Mesendoderm (in vitro differentiated cells): ENCODE data around the gene BCL2.

Source experiments
- DNase-seq: peaks from one replicate; pipeline ENCODE4 v3.0.0; 2013
- H2AK5ac ChIP-seq: 2 replicates; pipeline ENCODE4 v1.6.1; 2013; ENCODE audit warnings: low read length, inconsistent platforms
- H2BK120ac ChIP-seq: 2 replicates; pipeline ENCODE4 v1.6.1; 2013; ENCODE audit warnings: low read depth, mild to moderate bottlenecking, low read length, moderate library complexity, mixed read lengths
- H2BK15ac ChIP-seq: replicated peaks from 2 replicates; pipeline ENCODE4 v1.6.1; 2013; ENCODE audit warnings: low read depth, mild to moderate bottlenecking, moderate library complexity
- H2BK5ac ChIP-seq: 2 replicates; pipeline ENCODE4 v1.6.1; 2013; ENCODE audit warnings: low read length, inconsistent platforms
- H3K18ac ChIP-seq: 2 replicates; pipeline ENCODE4 v1.6.1; 2013; ENCODE audit warnings: mild to moderate bottlenecking, low read length, mixed read lengths
- H3K23ac ChIP-seq: one replicate; pipeline ENCODE4 v1.6.1; 2013; ENCODE audit warnings: low read length
- H3K27ac ChIP-seq: 2 replicates; pipeline ENCODE4 v1.5.1; 2013; ENCODE audit warnings: low read depth, mild to moderate bottlenecking, inconsistent platforms, low read length, moderate library complexity
- H3K27me3 ChIP-seq: 2 replicates; pipeline ENCODE4 v1.6.1; 2013; ENCODE audit warnings: low read length, control low read depth, mild to moderate bottlenecking, inconsistent platforms; ENCODE audit not compliant: insufficient read depth, poor library complexity
- H3K36me3 ChIP-seq: 2 replicates; pipeline ENCODE4 v1.6.1; 2013; ENCODE audit warnings: low read length, inconsistent platforms; ENCODE audit not compliant: control insufficient read depth, insufficient read depth
- H3K4ac ChIP-seq: one replicate; pipeline ENCODE4 v1.6.1; 2013; ENCODE audit warnings: low read depth, mild to moderate bottlenecking, low read length, moderate library complexity
- H3K4me1 ChIP-seq: 2 replicates; pipeline ENCODE4 v1.6.1; 2013; ENCODE audit warnings: low read depth, low read length, inconsistent platforms; ENCODE audit not compliant: control insufficient read depth
- H3K4me2 ChIP-seq: 2 replicates; pipeline ENCODE4 v1.6.1; 2013; ENCODE audit warnings: low read length
- H3K4me3 ChIP-seq: 2 replicates; pipeline ENCODE4 v1.5.1; 2013; ENCODE audit warnings: mild to moderate bottlenecking, low read length
- H3K56ac ChIP-seq: one replicate; pipeline ENCODE4 v1.6.1; 2013; ENCODE audit warnings: low read length
- H3K79me1 ChIP-seq: 2 replicates; pipeline ENCODE4 v1.6.1; 2013; ENCODE audit warnings: low read length, inconsistent platforms
- H3K79me2 ChIP-seq: 2 replicates; pipeline ENCODE4 v1.6.1; 2013; ENCODE audit warnings: mild to moderate bottlenecking, low read length; ENCODE audit not compliant: control insufficient read depth, insufficient read depth
- H3K9ac ChIP-seq: 2 replicates; pipeline ENCODE4 v1.6.1; 2013; ENCODE audit warnings: low read length, inconsistent platforms
- H4K5ac ChIP-seq: one replicate; pipeline ENCODE4 v1.6.1; 2013; ENCODE audit warnings: low read length
- H4K8ac ChIP-seq: one replicate; pipeline ENCODE4 v1.6.1; 2013; ENCODE audit warnings: low read depth, mild to moderate bottlenecking, control low read depth, low read length, moderate library complexity
- WGBS: extraction: QIAGEN DNeasy Blood & Tissue Kit; methylation state at CpG from one replicate; pipeline ENCODE4 v1.1.7; 2013; ENCODE audit warnings: low lambda C conversion rate, missing lambda C conversion rate; ENCODE audit not compliant: insufficient coverage; ENCODE audit errors: extremely low coverage; 5-methylcytosine and 5-hydroxymethylcytosine counted together

Gene BCL2

GRCh38 chr18:63224630-63225029 lies 94.9 kb downstream of the BCL2 start:
- Histone ChIP-seq H3K27me3 (no peaks in the 10 kb centered on the region), H3K79me2 (no peaks in the 10 kb centered on the region), H3K23ac (no peak overlapping the region), H2BK120ac (no peak overlapping the region), H3K56ac (no peak overlapping the region), H3K4me3 (no peak overlapping the region), H2AK5ac (no peak overlapping the region), H4K5ac (no peak overlapping the region), H2BK15ac (no peak overlapping the region), H3K4me2 (no peak overlapping the region), H3K27ac (no peak overlapping the region), H3K36me3 (no peaks in the 10 kb centered on the region), H3K4ac (no peak overlapping the region), H3K4me1 (no peaks in the 10 kb centered on the region), H3K79me1 (no peaks in the 10 kb centered on the region), H3K18ac (no peak overlapping the region), H4K8ac (no peak overlapping the region), H3K9ac (no peak overlapping the region), H2BK5ac (no peak overlapping the region)
- no CpG with 5 or more reads among the region's 2 CpGs for WGBS
- no peak for DNase-seq

GRCh38 chr18:63223837-63224236 lies 95.7 kb downstream of the BCL2 start:
- Histone ChIP-seq H3K4me1 (no peaks in the 10 kb centered on the region), H2AK5ac (no peak overlapping the region), H3K36me3 (no peaks in the 10 kb centered on the region), H4K5ac (no peak overlapping the region), H3K27ac (no peak overlapping the region), H3K79me1 (no peaks in the 10 kb centered on the region), H3K23ac (no peak overlapping the region), H3K9ac (no peak overlapping the region), H3K4ac (no peak overlapping the region), H3K18ac (no peak overlapping the region), H3K27me3 (no peaks in the 10 kb centered on the region), H2BK15ac (no peak overlapping the region), H3K56ac (no peak overlapping the region), H3K4me3 (no peak overlapping the region), H2BK120ac (no peak overlapping the region), H4K8ac (no peak overlapping the region), H2BK5ac (no peak overlapping the region), H3K79me2 (no peaks in the 10 kb centered on the region), H3K4me2 (no peak overlapping the region)
- 100% methylated on average over 1 of the region's 2 CpGs for WGBS
- DNase-seq: no peak

- DNase-seq: no peak
- Histone ChIP-seq H3K56ac (no peak overlapping the region), H3K4me2 (no peak overlapping the region), H2AK5ac (no peak overlapping the region), H2BK120ac (no peak overlapping the region), H4K5ac (no peak overlapping the region), H2BK15ac (no peak overlapping the region), H3K79me2 (no peaks in the 10 kb centered on the region), H3K36me3 (no peaks in the 10 kb centered on the region), H2BK5ac (no peak overlapping the region), H3K9ac (no peak overlapping the region), H3K4me3 (no peak overlapping the region), H3K27ac (no peak overlapping the region), H3K27me3 (no peaks in the 10 kb centered on the region), H3K18ac (no peak overlapping the region), H3K79me1 (no peaks in the 10 kb centered on the region), H3K4me1 (no peaks in the 10 kb centered on the region), H3K23ac (no peak overlapping the region), H4K8ac (no peak overlapping the region), H3K4ac (no peak overlapping the region)
- WGBS: no CpG with 5 or more reads among the region's 2 CpGs
These were observed 98.7 kb downstream of the BCL2 start for GRCh38 chr18:63220903-63221302.

- H3K4me1 ChIP-seq: peaks cover 3% of the 10 kb centered on the region
- no peak overlapping the region for H3K4me3 ChIP-seq
- no peak overlapping the region for H2BK5ac ChIP-seq
- no peak overlapping the region for H2AK5ac ChIP-seq
- no peak overlapping the region for H2BK15ac ChIP-seq
- no peak overlapping the region for H3K4me2 ChIP-seq
- H4K5ac ChIP-seq: no peak overlapping the region
- H3K79me1 ChIP-seq: no peaks in the 10 kb centered on the region
- DNase-seq: no peak
- H3K56ac ChIP-seq: no peak overlapping the region
- H3K18ac ChIP-seq: no peak overlapping the region
- H4K8ac ChIP-seq: no peak overlapping the region
- H3K79me2 ChIP-seq: no peaks in the 10 kb centered on the region
- H3K36me3 ChIP-seq: no peaks in the 10 kb centered on the region
- no peak overlapping the region for H3K23ac ChIP-seq
- H3K27ac ChIP-seq: no peak overlapping the region
- no peaks in the 10 kb centered on the region for H3K27me3 ChIP-seq
- no peak overlapping the region for H3K9ac ChIP-seq
- no peak overlapping the region for H2BK120ac ChIP-seq
- no peak overlapping the region for H3K4ac ChIP-seq
These were observed 101.1 kb downstream of the BCL2 start for GRCh38 chr18:63218472-63218871.

GRCh38 chr18:63216516-63217311 lies 102.9 kb downstream of the BCL2 start:
- H3K4me2 ChIP-seq: no peak overlapping the region
- no peak overlapping the region for H3K56ac ChIP-seq
- H3K79me2 ChIP-seq: no peaks in the 10 kb centered on the region
- WGBS: no CpG with 5 or more reads among the region's 9 CpGs
- H2BK5ac ChIP-seq: no peak overlapping the region
- no peak overlapping the region for H3K27ac ChIP-seq
- H3K9ac ChIP-seq: no peak overlapping the region
- peaks cover 3% of the 10 kb centered on the region for H3K4me1 ChIP-seq
- no peaks in the 10 kb centered on the region for H3K36me3 ChIP-seq
- no peak overlapping the region for H3K18ac ChIP-seq
- H3K23ac ChIP-seq: no peak overlapping the region
- H4K8ac ChIP-seq: no peak overlapping the region
- no peak overlapping the region for H2BK15ac ChIP-seq
- no peak overlapping the region for H3K4ac ChIP-seq
- H2BK120ac ChIP-seq: no peak overlapping the region
- no peaks in the 10 kb centered on the region for H3K27me3 ChIP-seq
- H2AK5ac ChIP-seq: no peak overlapping the region
- no peak overlapping the region for H4K5ac ChIP-seq
- DNase-seq: no peak
- H3K4me3 ChIP-seq: no peak overlapping the region
- H3K79me1 ChIP-seq: no peaks in the 10 kb centered on the region
